ENCODE results near the gene PRLR.
"Not testable (repeated sequence)": the region's sequence is repeated elsewhere in the genome, so short reads cannot be mapped to it uniquely, and the experiment has no call there.

PRLR gene

GRCh38 chr5:35246411-35246810 is 16.1 kb upstream of the PRLR start:
- Histone ChIP-seq H3K36me3 (ENCODE audit: insufficient read depth, low read length) (no peaks in the 10 kb centered on the region), H3K4me1 (ENCODE audit: control insufficient read depth, insufficient read depth, low read length) (peaks cover 12% of the 10 kb centered on the region), H3K9ac (ENCODE audit: low read depth, low read length) (no peak overlapping the region), H3K4me2 (ENCODE audit: low read length) (no peak overlapping the region), H3K27me3 (ENCODE audit: control insufficient read depth, insufficient read depth, low read length) (peaks cover 18% of the 10 kb centered on the region), H3K4me3 (ENCODE audit: low read length) (no peak overlapping the region), H3K9me3 (replicated peaks; ENCODE audit: low read length) (no peaks in the 10 kb centered on the region)

- not testable (repeated sequence) for H3K9me3 ChIP-seq (replicated peaks; ENCODE audit: low read length); H3K4me3 ChIP-seq (ENCODE audit: low read length); H3K36me3 ChIP-seq (ENCODE audit: insufficient read depth, low read length); H3K9ac ChIP-seq (ENCODE audit: low read depth, low read length); H3K4me2 ChIP-seq (ENCODE audit: low read length)
- H3K4me1 ChIP-seq (ENCODE audit: control insufficient read depth, insufficient read depth, low read length), result peaks cover 12% of the 10 kb centered on the region
- peaks cover 20% of the 10 kb centered on the region for H3K27me3 ChIP-seq (ENCODE audit: control insufficient read depth, insufficient read depth, low read length)
These were observed 15.1 kb upstream of the PRLR start for GRCh38 chr5:35245371-35245770.

GRCh38 chr5:35244171-35244570 is 13.9 kb upstream of the PRLR start:
- H3K9me3 ChIP-seq (replicated peaks; ENCODE audit: low read length), result no peaks in the 10 kb centered on the region
- no peak overlapping the region for H3K4me3 ChIP-seq (ENCODE audit: low read length)
- H3K9ac ChIP-seq (ENCODE audit: low read depth, low read length), result no peak overlapping the region
- H3K27me3 ChIP-seq (ENCODE audit: control insufficient read depth, insufficient read depth, low read length), result peaks cover 23% of the 10 kb centered on the region
- no peak overlapping the region for H3K4me2 ChIP-seq (ENCODE audit: low read length)
- no peaks in the 10 kb centered on the region for H3K36me3 ChIP-seq (ENCODE audit: insufficient read depth, low read length)
- peaks cover 12% of the 10 kb centered on the region for H3K4me1 ChIP-seq (ENCODE audit: control insufficient read depth, insufficient read depth, low read length)

GRCh38 chr5:35242702-35243258 is 12.5 kb upstream of the PRLR start:
- H3K36me3 ChIP-seq (ENCODE audit: insufficient read depth, low read length), result no peaks in the 10 kb centered on the region
- no peaks in the 10 kb centered on the region for H3K9me3 ChIP-seq (replicated peaks; ENCODE audit: low read length)
- no peak overlapping the region for H3K4me2 ChIP-seq (ENCODE audit: low read length)
- no peak overlapping the region for H3K4me3 ChIP-seq (ENCODE audit: low read length)
- H3K4me1 ChIP-seq (ENCODE audit: control insufficient read depth, insufficient read depth, low read length), result peaks cover 8% of the 10 kb centered on the region
- peaks cover 23% of the 10 kb centered on the region for H3K27me3 ChIP-seq (ENCODE audit: control insufficient read depth, insufficient read depth, low read length)
- no peak overlapping the region for H3K9ac ChIP-seq (ENCODE audit: low read depth, low read length)

- Histone ChIP-seq H3K9ac (ENCODE audit: low read depth, low read length) (no peak overlapping the region), H3K9me3 (replicated peaks; ENCODE audit: low read length) (no peaks in the 10 kb centered on the region), H3K4me2 (ENCODE audit: low read length) (no peak overlapping the region), H3K4me3 (ENCODE audit: low read length) (no peak overlapping the region), H3K36me3 (ENCODE audit: insufficient read depth, low read length) (no peaks in the 10 kb centered on the region), H3K4me1 (ENCODE audit: control insufficient read depth, insufficient read depth, low read length) (no peaks in the 10 kb centered on the region), H3K27me3 (ENCODE audit: control insufficient read depth, insufficient read depth, low read length) (peaks cover 23% of the 10 kb centered on the region)
These were observed 10.6 kb upstream of the PRLR start for GRCh38 chr5:35240892-35241291.

- Histone ChIP-seq H3K27me3 (ENCODE audit: control insufficient read depth, insufficient read depth, low read length) (peaks cover 23% of the 10 kb centered on the region), H3K36me3 (ENCODE audit: insufficient read depth, low read length) (no peaks in the 10 kb centered on the region), H3K9me3 (replicated peaks; ENCODE audit: low read length) (no peaks in the 10 kb centered on the region), H3K9ac (ENCODE audit: low read depth, low read length) (no peak overlapping the region), H3K4me2 (ENCODE audit: low read length) (no peak overlapping the region), H3K4me1 (ENCODE audit: control insufficient read depth, insufficient read depth, low read length) (no peaks in the 10 kb centered on the region), H3K4me3 (ENCODE audit: low read length) (no peak overlapping the region)
These were observed 9.8 kb upstream of the PRLR start for GRCh38 chr5:35239911-35240610.

GRCh38 chr5:35239476-35239875 is 9.2 kb upstream of the PRLR start:
- Histone ChIP-seq H3K9me3 (replicated peaks; ENCODE audit: low read length) (no peaks in the 10 kb centered on the region), H3K4me1 (ENCODE audit: control insufficient read depth, insufficient read depth, low read length) (no peaks in the 10 kb centered on the region), H3K9ac (ENCODE audit: low read depth, low read length) (no peak overlapping the region), H3K4me3 (ENCODE audit: low read length) (no peak overlapping the region), H3K4me2 (ENCODE audit: low read length) (no peak overlapping the region), H3K27me3 (ENCODE audit: control insufficient read depth, insufficient read depth, low read length) (peaks cover 22% of the 10 kb centered on the region), H3K36me3 (ENCODE audit: insufficient read depth, low read length) (no peaks in the 10 kb centered on the region)

GRCh38 chr5:35237580-35238376 is 7.5 kb upstream of the PRLR start:
- Histone ChIP-seq H3K9me3 (replicated peaks; ENCODE audit: low read length) (no peaks in the 10 kb centered on the region), H3K4me2 (ENCODE audit: low read length) (no peak overlapping the region), H3K27me3 (ENCODE audit: control insufficient read depth, insufficient read depth, low read length) (peaks cover 20% of the 10 kb centered on the region), H3K36me3 (ENCODE audit: insufficient read depth, low read length) (no peaks in the 10 kb centered on the region), H3K4me3 (ENCODE audit: low read length) (no peak overlapping the region), H3K4me1 (ENCODE audit: control insufficient read depth, insufficient read depth, low read length) (no peaks in the 10 kb centered on the region), H3K9ac (ENCODE audit: low read depth, low read length) (no peak overlapping the region)

- Histone ChIP-seq H3K9me3 (replicated peaks; ENCODE audit: low read length) (no peaks in the 10 kb centered on the region), H3K27me3 (ENCODE audit: control insufficient read depth, insufficient read depth, low read length) (peaks cover 20% of the 10 kb centered on the region), H3K36me3 (ENCODE audit: insufficient read depth, low read length) (no peaks in the 10 kb centered on the region), H3K4me3 (ENCODE audit: low read length) (no peak overlapping the region), H3K4me2 (ENCODE audit: low read length) (no peak overlapping the region), H3K4me1 (ENCODE audit: control insufficient read depth, insufficient read depth, low read length) (no peaks in the 10 kb centered on the region), H3K9ac (ENCODE audit: low read depth, low read length) (no peak overlapping the region)
These were observed 6.5 kb upstream of the PRLR start for GRCh38 chr5:35236770-35237169.

- no peaks in the 10 kb centered on the region for H3K9me3 ChIP-seq (replicated peaks; ENCODE audit: low read length)
- no peak overlapping the region for H3K9ac ChIP-seq (ENCODE audit: low read depth, low read length)
- no peak overlapping the region for H3K4me3 ChIP-seq (ENCODE audit: low read length)
- no peaks in the 10 kb centered on the region for H3K36me3 ChIP-seq (ENCODE audit: insufficient read depth, low read length)
- peaks cover 8% of the 10 kb centered on the region for H3K4me1 ChIP-seq (ENCODE audit: control insufficient read depth, insufficient read depth, low read length)
- H3K4me2 ChIP-seq (ENCODE audit: low read length), result no peak overlapping the region
- peaks cover 43% of the 10 kb centered on the region for H3K27me3 ChIP-seq (ENCODE audit: control insufficient read depth, insufficient read depth, low read length)
These were observed 3.3 kb upstream of the PRLR start for GRCh38 chr5:35233601-35234000.

GRCh38 chr5:35233121-35233520 is 2.8 kb upstream of the PRLR start:
- H3K4me1 ChIP-seq (ENCODE audit: control insufficient read depth, insufficient read depth, low read length), result peaks cover 8% of the 10 kb centered on the region
- no peak overlapping the region for H3K9ac ChIP-seq (ENCODE audit: low read depth, low read length)
- H3K27me3 ChIP-seq (ENCODE audit: control insufficient read depth, insufficient read depth, low read length), result peaks cover 48% of the 10 kb centered on the region
- H3K4me3 ChIP-seq (ENCODE audit: low read length), result no peak overlapping the region
- no peaks in the 10 kb centered on the region for H3K36me3 ChIP-seq (ENCODE audit: insufficient read depth, low read length)
- H3K4me2 ChIP-seq (ENCODE audit: low read length), result no peak overlapping the region
- no peaks in the 10 kb centered on the region for H3K9me3 ChIP-seq (replicated peaks; ENCODE audit: low read length)

All from skeletal muscle satellite cell (primary cell).